ENCODE measurements around the gene NDFIP2. TPM values are rescaled to one million over a fixed set of nuclear protein-coding genes. Genes with fewer than 3 reads are reported as not detected.

The NDFIP2 gene
- total RNA-seq, 1 donor from 2014 or later, result 30.4 TPM

DNA sequence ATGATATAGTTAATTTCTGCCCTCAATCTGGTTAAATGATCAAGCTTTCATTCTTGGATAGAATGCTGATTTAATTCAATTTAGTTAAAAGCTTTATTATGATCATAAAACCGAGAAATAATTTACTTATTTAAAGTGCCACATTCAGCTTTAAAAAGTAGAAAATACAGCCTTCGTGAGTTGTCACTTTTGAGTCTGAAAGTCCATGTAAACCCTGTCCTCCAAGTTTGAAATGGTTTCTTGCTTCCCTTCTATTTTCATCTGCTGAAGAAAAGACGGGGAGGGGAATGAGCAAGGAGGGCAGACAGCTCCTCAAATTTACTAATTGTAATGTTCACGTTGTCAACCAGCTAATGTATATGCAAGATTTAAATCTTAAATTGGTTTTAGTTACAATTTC lies 59.5 kb downstream of the NDFIP2 start:
- no peaks in the 10 kb centered on the region for H3K36me3 Mint-ChIP-seq (ENCODE audit: low read depth, unreplicated experiment)
- no peak overlapping the region for H3K27ac Mint-ChIP-seq (ENCODE audit: unreplicated experiment)
- H3K9me3 Mint-ChIP-seq (ENCODE audit: unreplicated experiment), result no peaks in the 10 kb centered on the region
- TF ChIP-seq, protein P1, sequence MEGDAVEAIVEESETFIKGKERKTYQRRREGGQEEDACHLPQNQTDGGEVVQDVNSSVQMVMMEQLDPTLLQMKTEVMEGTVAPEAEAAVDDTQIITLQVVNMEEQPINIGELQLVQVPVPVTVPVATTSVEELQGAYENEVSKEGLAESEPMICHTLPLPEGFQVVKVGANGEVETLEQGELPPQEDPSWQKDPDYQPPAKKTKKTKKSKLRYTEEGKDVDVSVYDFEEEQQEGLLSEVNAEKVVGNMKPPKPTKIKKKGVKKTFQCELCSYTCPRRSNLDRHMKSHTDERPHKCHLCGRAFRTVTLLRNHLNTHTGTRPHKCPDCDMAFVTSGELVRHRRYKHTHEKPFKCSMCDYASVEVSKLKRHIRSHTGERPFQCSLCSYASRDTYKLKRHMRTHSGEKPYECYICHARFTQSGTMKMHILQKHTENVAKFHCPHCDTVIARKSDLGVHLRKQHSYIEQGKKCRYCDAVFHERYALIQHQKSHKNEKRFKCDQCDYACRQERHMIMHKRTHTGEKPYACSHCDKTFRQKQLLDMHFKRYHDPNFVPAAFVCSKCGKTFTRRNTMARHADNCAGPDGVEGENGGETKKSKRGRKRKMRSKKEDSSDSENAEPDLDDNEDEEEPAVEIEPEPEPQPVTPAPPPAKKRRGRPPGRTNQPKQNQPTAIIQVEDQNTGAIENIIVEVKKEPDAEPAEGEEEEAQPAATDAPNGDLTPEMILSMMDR (IDR thresholded peaks at IDR 0.05; ENCODE audit: unreplicated experiment), result no peak
- no peaks in the 10 kb centered on the region for H3K27me3 Mint-ChIP-seq (ENCODE audit: unreplicated experiment)
- H3K4me1 Mint-ChIP-seq (ENCODE audit: unreplicated experiment), result no peaks in the 10 kb centered on the region
- no peak for DNase-seq (ENCODE audit: low spot score)
- no peak overlapping the region for H3K4me3 Mint-ChIP-seq (ENCODE audit: unreplicated experiment)

DNA sequence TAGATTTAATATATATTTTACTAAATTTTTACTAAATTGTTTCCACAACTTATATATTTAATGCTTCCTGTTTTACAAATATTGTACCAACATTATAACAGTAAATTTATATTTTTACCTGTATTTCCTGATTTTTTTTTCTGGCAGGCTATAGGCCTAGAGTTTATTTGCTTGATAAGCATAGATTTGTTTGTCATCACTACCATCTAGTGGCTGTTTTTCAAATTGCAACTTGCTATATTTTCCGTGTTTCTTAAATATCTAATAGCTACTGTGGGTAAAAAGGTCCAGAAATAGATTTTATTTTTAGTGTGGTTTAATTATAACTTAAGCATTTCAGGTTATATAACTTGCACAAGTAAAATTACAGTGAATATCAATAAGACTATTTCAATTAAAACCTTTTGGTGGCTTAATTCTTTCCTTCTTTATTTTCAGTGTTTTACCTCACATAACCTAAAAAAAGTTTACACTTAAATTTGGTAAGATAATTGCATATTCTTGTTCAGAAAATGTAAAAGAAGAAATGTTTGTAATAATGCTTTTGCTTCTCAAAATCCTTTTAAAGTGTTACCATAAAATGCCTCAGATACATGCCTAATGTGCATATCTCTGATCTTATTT lies 60.6 kb downstream of the NDFIP2 start:
- TF ChIP-seq, protein P1 (IDR thresholded peaks at IDR 0.05; ENCODE audit: unreplicated experiment), result peak; percentile 98
- Mint-ChIP-seq H3K4me3 (ENCODE audit: unreplicated experiment) (no peak overlapping the region), H3K27ac (ENCODE audit: unreplicated experiment) (no peak overlapping the region), H3K27me3 (ENCODE audit: unreplicated experiment) (no peaks in the 10 kb centered on the region), H3K4me1 (ENCODE audit: unreplicated experiment) (no peaks in the 10 kb centered on the region), H3K9me3 (ENCODE audit: unreplicated experiment) (no peaks in the 10 kb centered on the region), H3K36me3 (ENCODE audit: low read depth, unreplicated experiment) (no peaks in the 10 kb centered on the region)
- peak; percentile 28 for DNase-seq (ENCODE audit: low spot score)

DNA sequence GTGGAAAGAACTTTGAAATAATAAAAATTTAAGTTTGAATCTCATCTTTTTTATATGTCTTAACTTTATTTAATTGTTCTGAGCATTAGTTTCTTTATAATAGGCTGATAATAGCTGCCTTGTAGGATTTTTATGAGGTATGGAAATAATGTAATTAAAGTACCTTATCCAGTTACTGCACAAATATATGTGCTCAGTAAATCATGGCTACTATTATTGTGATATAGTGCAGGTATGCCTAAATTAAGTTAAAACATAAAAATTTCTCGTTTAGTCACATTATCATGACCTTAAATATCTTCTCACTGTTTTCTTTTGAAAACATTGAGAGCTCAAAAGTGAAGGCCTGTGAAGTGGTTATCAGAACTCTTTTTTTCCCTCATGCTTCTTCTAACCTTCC lies 62.9 kb downstream of the NDFIP2 start:
- no peaks in the 10 kb centered on the region for H3K36me3 Mint-ChIP-seq (ENCODE audit: low read depth, unreplicated experiment)
- no peak overlapping the region for H3K4me3 Mint-ChIP-seq (ENCODE audit: unreplicated experiment)
- no peak for DNase-seq (ENCODE audit: low spot score)
- H3K27me3 Mint-ChIP-seq (ENCODE audit: unreplicated experiment), result no peaks in the 10 kb centered on the region
- no peaks in the 10 kb centered on the region for H3K9me3 Mint-ChIP-seq (ENCODE audit: unreplicated experiment)
- H3K4me1 Mint-ChIP-seq (ENCODE audit: unreplicated experiment), result no peaks in the 10 kb centered on the region
- H3K27ac Mint-ChIP-seq (ENCODE audit: unreplicated experiment), result no peak overlapping the region
- TF ChIP-seq, protein P1 (IDR thresholded peaks at IDR 0.05; ENCODE audit: unreplicated experiment), result no peak

DNA sequence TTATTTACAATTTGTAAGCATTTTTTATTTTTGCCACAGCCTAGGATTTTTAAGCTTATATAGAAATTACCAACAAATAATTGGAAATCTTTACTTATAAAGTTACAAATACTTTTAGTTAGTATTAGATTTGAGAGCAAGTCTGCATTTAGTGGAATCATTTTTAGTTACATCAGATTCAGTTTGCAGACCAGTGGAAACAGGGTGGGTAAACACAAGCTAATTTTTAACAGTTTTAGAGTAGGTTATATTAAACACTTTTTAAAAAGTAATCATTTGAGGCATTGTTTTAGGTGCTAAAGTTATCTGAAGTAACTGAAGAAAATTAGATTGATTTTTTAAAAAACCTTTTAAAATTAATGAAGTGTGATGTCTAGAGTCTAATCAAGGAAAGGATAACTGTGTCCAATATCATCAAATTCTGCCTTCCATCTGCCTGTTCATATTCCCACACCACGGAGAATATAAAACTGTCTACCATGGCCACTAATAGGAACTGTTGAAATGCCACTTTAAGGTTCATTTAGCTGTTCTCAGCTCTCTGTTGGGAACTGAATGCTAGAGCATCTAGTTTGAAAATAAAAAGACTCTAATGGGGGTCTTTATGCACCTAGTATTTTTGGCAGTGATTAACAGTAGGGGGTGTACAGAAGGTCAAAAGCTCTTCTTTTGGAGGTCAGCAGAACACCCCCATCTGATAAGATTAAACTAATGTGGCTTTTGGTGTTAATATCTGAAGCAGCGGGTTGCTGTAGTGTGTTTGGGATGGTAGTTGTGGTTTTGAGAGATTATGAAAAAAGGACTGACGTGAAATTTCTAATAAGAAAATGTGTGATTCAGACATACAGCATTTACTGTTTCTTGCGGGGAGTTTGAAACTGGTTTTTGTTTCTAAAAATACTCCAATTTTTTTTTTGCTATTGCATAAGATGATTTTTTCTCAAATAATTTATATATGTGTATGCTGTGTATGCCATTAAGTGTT lies 66.5 kb downstream of the NDFIP2 start:
- Mint-ChIP-seq H3K4me1 (ENCODE audit: unreplicated experiment) (no peaks in the 10 kb centered on the region), H3K27ac (ENCODE audit: unreplicated experiment) (no peak overlapping the region), H3K9me3 (ENCODE audit: unreplicated experiment) (no peaks in the 10 kb centered on the region), H3K36me3 (ENCODE audit: low read depth, unreplicated experiment) (no peaks in the 10 kb centered on the region), H3K27me3 (ENCODE audit: unreplicated experiment) (no peaks in the 10 kb centered on the region), H3K4me3 (ENCODE audit: unreplicated experiment) (no peak overlapping the region)
- DNase-seq (ENCODE audit: low spot score), result no peak
- TF ChIP-seq, protein P1 (IDR thresholded peaks at IDR 0.05; ENCODE audit: unreplicated experiment), result no peak

DNA sequence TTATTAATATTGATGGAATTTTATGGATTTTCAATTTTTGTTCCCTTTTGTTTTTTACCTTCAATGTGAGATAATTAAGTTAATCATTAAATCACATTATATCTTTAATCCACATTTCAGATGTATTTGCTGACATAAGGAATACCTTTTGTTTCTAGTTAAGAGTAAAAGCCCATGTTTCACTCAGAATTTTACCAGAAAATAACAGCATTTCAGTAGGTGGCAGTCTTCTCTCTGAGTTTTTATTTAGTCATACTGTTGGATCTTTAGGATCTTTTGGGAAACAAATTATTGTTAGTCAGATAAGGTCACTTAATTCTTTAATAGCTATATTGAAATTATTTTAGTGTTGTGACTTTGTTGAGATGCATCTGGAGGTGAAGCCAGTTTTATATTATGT lies 67.9 kb downstream of the NDFIP2 start:
- Mint-ChIP-seq H3K27ac (ENCODE audit: unreplicated experiment) (no peak overlapping the region), H3K4me3 (ENCODE audit: unreplicated experiment) (no peak overlapping the region), H3K9me3 (ENCODE audit: unreplicated experiment) (no peaks in the 10 kb centered on the region), H3K4me1 (ENCODE audit: unreplicated experiment) (no peaks in the 10 kb centered on the region), H3K36me3 (ENCODE audit: low read depth, unreplicated experiment) (no peaks in the 10 kb centered on the region), H3K27me3 (ENCODE audit: unreplicated experiment) (no peaks in the 10 kb centered on the region)
- TF ChIP-seq, protein P1 (IDR thresholded peaks at IDR 0.05; ENCODE audit: unreplicated experiment), result no peak
- no peak for DNase-seq (ENCODE audit: low spot score)
